GM10847 (cell line): ENCODE results near the gene DST.

Experiments
- POLR2A ChIP-seq: IDR thresholded peaks from 2 replicates; pipeline ENCODE4 v1.6.1; 2011; ENCODE audit not compliant: insufficient read length; ENCODE audit errors: extremely low read depth

The DST gene

GRCh38 chr6:56642366-56643261, at the start of gene DST:
TSS of gene DST (minus strand) at chr6:56642889.
- TF ChIP-seq POLR2A: no peak

DNA sequence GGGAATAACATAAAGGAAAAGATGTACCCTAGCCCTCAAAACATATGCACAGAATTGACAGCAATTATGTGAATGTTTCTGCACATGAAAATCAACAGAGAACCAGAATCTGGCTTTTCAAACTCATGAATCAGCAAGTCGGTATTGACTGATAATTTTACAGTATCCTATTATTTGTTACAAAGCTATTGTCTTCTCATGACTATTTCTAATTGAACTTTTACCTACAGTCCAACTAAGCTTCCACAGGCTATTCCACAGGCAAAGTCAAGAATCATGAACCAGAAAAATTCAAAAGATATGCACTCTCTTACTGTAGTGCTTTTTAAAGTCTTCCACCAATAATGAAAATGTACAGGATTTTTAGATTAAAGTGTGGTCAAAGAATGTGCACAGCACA, 49.1 kb upstream of the DST start:
- TF ChIP-seq POLR2A: no peak

DNA sequence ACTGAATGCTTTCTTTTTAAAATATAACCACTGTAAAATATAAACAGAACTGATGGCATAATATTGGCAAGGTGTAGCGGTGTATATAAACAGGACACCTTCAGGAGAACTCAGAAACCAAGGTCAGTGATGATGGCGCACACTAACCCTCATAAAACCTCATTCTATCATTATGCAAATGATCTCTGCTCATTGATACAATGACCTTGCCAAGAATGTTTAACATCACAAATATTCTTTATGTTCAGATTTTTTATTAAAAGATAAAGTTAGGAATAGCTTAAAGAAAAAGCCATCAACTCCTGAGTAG, 48.6 kb upstream of the DST start:
- TF ChIP-seq POLR2A: no peak

- TF ChIP-seq POLR2A: no peak
Observed at GRCh38 chr6:56690519-56691285, 48.0 kb upstream of the DST start.

- TF ChIP-seq POLR2A: no peak
Observed at GRCh38 chr6:56689663-56690062, 47.0 kb upstream of the DST start.

DNA sequence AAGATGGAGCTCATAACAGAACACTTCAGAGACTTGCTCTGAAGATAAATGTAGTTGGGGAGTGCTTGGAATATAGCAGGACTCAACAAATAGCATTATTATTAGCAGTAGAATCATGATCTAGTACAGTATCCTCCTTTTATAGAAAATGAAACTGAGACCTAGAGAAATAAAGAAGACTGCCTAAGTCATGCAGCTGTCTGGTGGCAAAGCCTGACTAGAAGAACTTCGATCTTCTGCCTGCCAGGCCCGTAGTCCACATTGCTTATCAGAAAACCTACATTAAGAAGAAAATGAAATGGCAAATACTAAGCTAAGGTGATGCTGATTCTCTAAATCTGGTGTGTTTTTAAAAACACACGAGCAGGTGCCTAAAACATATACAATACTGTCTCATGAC, 46.4 kb upstream of the DST start:
- no peak for TF ChIP-seq POLR2A

DNA sequence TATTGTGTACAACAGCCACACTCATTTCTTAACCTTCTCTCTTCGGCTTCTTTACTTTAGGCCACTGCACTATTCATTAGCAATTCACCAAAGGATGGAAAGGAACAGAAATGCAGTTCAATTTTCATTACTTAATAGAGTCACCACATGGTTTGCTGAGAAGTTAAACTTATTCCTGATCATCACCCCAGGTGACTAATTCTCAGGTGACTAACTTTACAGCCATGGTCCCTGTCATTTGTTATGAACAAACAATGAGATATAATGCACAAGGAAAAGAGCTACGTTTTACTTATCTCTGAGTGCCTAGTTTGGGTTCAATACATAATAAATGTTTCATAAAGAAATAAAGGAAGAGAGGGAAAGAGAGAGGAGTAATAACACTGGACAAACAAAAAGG, 45.8 kb upstream of the DST start:
- TF ChIP-seq POLR2A: no peak

GRCh38 chr6:56687551-56687950, 44.9 kb upstream of the DST start:
- no peak for TF ChIP-seq POLR2A

DNA sequence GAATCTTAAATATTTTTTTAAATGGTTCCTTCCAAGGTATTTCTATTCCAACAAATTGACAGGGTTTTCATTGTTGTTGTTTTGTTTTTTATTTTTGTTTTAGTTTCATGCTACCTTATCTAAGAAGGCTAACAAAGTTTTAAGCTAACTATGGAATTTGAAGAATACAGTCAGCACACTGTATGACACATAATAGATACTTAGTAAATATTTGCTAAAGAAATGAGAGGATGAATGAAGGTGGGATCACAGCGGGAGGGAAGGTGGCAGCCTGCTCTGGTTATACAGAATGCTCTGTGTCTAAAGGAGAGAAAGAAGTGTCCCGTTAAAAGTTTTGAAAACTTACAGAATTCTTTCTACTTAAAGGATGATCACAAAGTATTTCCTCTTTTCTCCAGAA, 43.7 kb upstream of the DST start:
- TF ChIP-seq POLR2A: no peak

GRCh38 chr6:56685994-56686393, 43.3 kb upstream of the DST start:
- no peak for TF ChIP-seq POLR2A

DNA sequence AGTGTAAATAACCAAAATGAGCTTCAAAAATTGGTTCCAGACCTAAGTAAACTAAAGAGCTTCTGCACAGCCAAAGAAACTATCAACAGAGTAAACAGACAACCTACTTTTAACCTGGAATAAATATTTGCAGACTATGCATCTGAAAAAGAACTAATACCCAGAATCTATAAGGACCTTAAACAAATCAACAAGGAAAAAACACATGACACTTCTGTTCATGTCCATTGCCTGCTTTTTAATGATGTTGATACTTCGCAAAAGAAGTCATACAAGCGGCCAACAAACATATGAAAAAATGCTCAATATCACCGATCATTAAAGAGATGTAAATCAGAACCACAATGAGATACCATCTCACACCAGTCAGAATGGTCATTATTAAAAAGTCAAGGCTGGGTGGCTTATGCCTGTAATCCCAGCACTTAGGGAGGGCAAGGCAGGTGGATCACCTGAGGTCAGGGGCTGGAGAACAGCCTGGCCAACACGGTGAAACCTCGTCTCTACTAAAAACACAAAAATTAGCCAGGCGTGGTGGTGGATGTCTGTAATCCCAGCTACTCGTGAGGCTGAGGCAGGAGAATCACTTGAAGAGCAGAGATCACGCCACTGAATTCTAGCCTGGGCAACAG, 42.5 kb upstream of the DST start:
- no peak for TF ChIP-seq POLR2A

GRCh38 chr6:56684342-56685101, 41.8 kb upstream of the DST start:
- no peak for TF ChIP-seq POLR2A

- TF ChIP-seq POLR2A: no peak
Observed at GRCh38 chr6:56683882-56684281, 41.2 kb upstream of the DST start.

GRCh38 chr6:56682635-56683034, 39.9 kb upstream of the DST start:
- no peak for TF ChIP-seq POLR2A

- TF ChIP-seq POLR2A: no peak
Observed at GRCh38 chr6:56677559-56677958, 34.9 kb upstream of the DST start.

GRCh38 chr6:56671651-56672461, 29.2 kb upstream of the DST start:
- TF ChIP-seq POLR2A: no peak
